GM19239 (cell line): ENCODE data around the gene DBF4B.

Source experiments
- DNase-seq: peaks from one replicate; pipeline ENCODE4 v3.0.0; 2011; ENCODE audit warnings: low spot score; ENCODE audit not compliant: insufficient read length
- FAIRE-seq: peaks from 2 replicates; lab custom pipeline; 2011; peaks lifted over from hg19 to GRCh38; lab: Jason Lieb, UNC

DBF4B gene

GRCh38 chr17:44793885-44794842 is 85.7 kb downstream of the DBF4B start:
- FAIRE-seq (no peak), DNase-seq (no peak)

- FAIRE-seq: no peak
- DNase-seq: no peak
Measured at GRCh38 chr17:44794851-44795413, 86.5 kb downstream of the DBF4B start.

- no peak for DNase-seq
- FAIRE-seq: no peak
Measured at GRCh38 chr17:44795421-44795820, 87.0 kb downstream of the DBF4B start.

DNA sequence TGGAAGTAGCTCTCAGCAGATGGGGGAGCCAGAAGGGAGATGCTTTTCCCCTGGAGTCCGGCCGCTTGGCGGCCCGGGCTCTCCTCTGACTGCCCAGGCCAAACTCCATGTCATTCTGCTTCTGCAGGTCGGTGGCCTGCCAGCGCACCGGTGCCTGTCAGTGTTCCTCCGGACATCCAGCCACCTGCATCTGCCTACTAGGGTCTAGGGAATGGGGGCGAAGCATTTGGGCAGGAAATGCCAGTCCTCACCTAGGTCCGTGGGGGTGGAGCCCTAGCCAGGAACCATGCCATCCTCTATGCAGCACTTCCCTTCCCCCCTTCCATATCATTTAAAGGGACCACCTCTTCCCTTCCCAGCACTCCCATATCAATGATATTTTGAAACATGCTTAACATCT is 87.5 kb downstream of the DBF4B start:
- FAIRE-seq (no peak), DNase-seq (no peak)

DNA sequence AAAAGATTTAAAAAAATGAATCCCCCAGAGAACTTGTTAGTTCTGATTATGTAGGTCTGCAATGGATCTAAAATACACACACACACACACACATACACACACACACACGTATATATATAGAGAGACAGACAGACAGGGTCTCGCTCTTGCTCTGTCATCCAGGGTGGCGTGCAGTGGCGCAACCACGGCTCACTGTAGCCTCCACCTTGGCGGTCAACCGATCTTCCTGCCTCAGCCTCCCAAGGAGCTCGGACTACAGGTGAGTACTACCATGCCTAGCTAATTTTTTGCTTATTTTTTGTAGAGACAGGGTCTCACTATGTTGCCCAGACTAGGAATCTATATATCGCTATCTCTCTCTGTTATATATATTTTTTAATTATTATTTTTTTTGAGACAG is 88.3 kb downstream of the DBF4B start:
- FAIRE-seq (no peak), DNase-seq (no peak)

GRCh38 chr17:44797802-44798201 is 89.3 kb downstream of the DBF4B start:
- DNase-seq (no peak), FAIRE-seq (no peak)

- FAIRE-seq (no peak), DNase-seq (no peak)
Measured at GRCh38 chr17:44798356-44798755, 89.9 kb downstream of the DBF4B start.
